Coronary artery (tissue), 2 donors: ENCODE data around the gene ATG9A.

Source experiments
- DNase-seq: peaks from one replicate; pipeline ENCODE4 v3.0.0-alpha.2; 2017; ENCODE audit warnings: low spot score
- H3K27ac ChIP-seq, 2 donors: fragments of 200-600 bp; sonication (generic); one replicate each; pipeline ENCODE4 v1.5.1; 2016 to 2019
- H3K4me3 ChIP-seq: fragments of 200-600 bp; sonication (generic); 2 replicates; pipeline ENCODE4 v1.5.1; 2016; ENCODE audit warnings: mild to moderate bottlenecking, moderate library complexity
- CTCF ChIP-seq: fragments of 200-600 bp; sonication (generic); IDR thresholded peaks from one replicate; pipeline ENCODE4 v1.5.1; 2019; ENCODE audit warnings: antibody characterized with exemption

The ATG9A gene

GRCh38 chr2:219178377-219179175 lies 50.9 kb downstream of the ATG9A start:
- DNase-seq: no peak
- TF ChIP-seq CTCF: no peak
- Histone ChIP-seq H3K27ac (peak overlapping the region; percentile 92 to 99), H3K4me3 (peak overlapping the region; percentile 95)

GRCh38 chr2:219177552-219178376 lies 51.7 kb downstream of the ATG9A start, which contains the start of gene RETREG2:
Gene RETREG2 (plus strand): TSS chr2:219178275. CDS start chr2:219178353, 78 bp downstream.
- peak within 1 kb of the TSS; percentile 95 for H3K4me3 ChIP-seq
- DNase-seq: peak; percentile 94
- H3K27ac ChIP-seq: peak within 1 kb of the TSS; percentile 92 to 99
- no peak for TF ChIP-seq CTCF

- H3K4me3 ChIP-seq: peak within 1 kb of the TSS; percentile 95
- peak; percentile 90 for DNase-seq
- no peak for TF ChIP-seq CTCF
- H3K27ac ChIP-seq: peak within 1 kb of the TSS; percentile 92 to 99
Observed at GRCh38 chr2:219176818-219177551, 52.5 kb downstream of the ATG9A start, which contains the start of gene CNPPD1. Gene CNPPD1 (minus strand): TSS chr2:219176925. CDS start chr2:219176828, 97 bp downstream.

GRCh38 chr2:219175928-219176817 lies 53.3 kb downstream of the ATG9A start:
- peak overlapping the region; percentile 95 for H3K4me3 ChIP-seq
- no peak for TF ChIP-seq CTCF
- DNase-seq: peak; percentile 81
- peak overlapping the region; percentile 92 to 99 for H3K27ac ChIP-seq

GRCh38 chr2:219175486-219175885 lies 54.0 kb downstream of the ATG9A start:
- no peak for TF ChIP-seq CTCF
- peak overlapping the region; percentile 95 for H3K4me3 ChIP-seq
- H3K27ac ChIP-seq: peak overlapping the region; percentile 92 to 99
- DNase-seq: no peak

GRCh38 chr2:219174801-219175200 lies 54.6 kb downstream of the ATG9A start:
- no peak for DNase-seq
- H3K27ac ChIP-seq: no peak overlapping the region
- TF ChIP-seq CTCF: no peak
- no peak overlapping the region for H3K4me3 ChIP-seq
